Pulmonary artery endothelial cell (primary cell): ENCODE measurements around the gene LRRC32. TPM values are rescaled to one million over a fixed set of nuclear protein-coding genes. Genes with fewer than 3 reads are reported as not detected.
"Not testable (repeated sequence)": the region's sequence is repeated elsewhere in the genome, so short reads cannot be mapped to it uniquely, and the experiment has no call there.

Experiments used
- DNase-seq: peaks from one replicate; pipeline ENCODE4 v3.0.0-alpha.2; 2011; ENCODE audit warnings: low read depth, low spot score
- total RNA-seq: library from RNA; depleted of rRNA; stranded (reverse); fragments of >200 nt; gene quantifications from 2 replicates; pipeline ENCODE4 v1.2.3, GENCODE V29; 2014

The LRRC32 gene
- total RNA-seq, 1 donor from 2014 or later, result 16.1 TPM

DNA sequence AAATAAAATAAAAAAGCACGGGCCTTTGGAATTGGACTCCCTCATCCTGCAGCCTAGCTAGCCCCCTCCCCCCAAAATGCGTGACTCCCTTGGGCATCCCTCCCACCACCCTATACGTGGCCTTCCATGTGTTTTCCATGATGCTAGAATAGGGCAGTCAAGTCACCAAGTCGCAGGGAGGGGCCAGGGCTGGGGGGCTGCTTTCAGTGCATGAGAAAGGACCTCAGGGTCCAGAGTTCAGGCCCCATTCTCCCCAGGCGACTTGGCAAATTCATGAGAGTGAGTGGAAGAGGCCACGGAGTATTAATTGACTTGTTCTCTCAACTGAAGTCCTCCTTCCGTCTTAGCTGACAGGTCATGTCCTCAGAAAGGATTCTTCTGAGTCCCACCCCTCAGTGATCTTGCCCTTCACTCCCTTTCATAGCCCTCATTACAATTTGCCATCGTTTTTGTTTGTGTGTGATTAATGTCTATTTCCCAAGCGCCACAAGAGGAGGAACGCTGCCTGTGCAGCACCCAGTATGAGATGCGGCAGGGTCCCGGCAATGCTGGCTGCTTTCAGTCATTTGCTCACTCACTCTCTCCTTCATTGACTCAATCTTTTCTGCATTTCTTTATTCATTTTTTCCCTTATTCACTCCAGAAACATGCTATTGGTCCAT lies 17.4 kb downstream of the LRRC32 start:
- DNase-seq, result no peak

DNA sequence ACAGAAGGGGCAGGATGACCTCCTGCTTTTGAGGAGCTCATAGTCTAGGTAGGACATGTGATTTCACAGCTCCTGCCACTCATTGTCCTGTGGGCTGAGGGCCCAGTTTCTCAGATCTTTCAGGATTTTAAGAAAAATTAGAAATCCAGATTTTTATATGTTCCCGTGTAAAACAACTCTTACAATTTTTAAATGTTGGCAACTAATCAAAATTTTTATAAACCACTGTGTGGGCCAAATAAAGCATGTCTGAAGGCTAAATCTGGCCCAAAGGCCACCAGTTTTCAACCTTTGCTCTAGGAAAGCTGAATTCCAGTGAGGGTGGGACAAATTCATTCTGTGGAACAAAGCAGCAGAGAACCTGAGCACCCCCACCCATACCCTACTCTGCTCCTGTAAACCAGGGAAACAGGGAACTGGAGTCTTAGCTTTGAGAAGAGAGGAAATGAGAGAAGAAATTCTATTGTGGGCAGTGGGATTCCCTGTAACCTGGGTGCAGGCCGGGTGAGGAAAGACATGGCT lies 20.6 kb downstream of the LRRC32 start:
- no peak for DNase-seq

DNA sequence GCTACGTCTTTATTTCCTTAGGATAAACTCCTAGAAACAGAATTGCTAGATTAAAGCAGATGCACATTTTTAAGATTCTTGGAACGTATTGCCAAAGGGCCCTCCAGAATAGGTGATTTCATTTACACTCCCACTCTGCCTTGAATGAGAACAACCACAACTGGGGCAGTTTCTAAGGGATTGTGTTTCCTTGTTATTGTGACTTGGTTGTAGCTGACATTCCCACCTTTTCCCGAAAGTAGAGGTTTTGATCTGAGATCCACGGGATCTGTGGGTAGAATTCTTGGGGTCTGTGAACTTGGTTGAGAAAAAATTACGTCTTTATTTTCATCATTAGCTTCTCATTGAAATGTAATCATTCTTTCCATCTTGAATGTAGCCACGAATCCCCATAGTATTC lies 21.5 kb downstream of the LRRC32 start:
- DNase-seq, result no peak

DNA sequence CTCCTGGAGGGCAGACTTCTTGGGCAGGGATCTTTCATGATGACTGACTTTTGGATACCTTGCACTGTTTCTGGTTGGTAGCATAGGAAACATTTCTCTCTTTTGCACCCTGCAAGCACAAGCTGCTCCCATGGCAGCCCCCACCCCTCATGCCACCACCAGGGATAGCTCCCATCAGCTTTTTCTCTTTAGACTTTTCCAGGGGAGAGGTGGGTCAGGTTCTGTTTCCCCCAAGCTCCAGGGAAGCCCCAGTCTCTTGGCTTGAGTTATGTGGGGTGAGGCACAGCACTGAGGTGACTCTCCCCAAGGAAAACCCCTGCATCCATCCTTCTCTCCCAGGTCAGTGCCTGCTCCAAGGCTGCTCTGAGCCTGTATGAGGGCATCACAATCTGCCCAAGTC lies 22.5 kb downstream of the LRRC32 start:
- no peak for DNase-seq

DNA sequence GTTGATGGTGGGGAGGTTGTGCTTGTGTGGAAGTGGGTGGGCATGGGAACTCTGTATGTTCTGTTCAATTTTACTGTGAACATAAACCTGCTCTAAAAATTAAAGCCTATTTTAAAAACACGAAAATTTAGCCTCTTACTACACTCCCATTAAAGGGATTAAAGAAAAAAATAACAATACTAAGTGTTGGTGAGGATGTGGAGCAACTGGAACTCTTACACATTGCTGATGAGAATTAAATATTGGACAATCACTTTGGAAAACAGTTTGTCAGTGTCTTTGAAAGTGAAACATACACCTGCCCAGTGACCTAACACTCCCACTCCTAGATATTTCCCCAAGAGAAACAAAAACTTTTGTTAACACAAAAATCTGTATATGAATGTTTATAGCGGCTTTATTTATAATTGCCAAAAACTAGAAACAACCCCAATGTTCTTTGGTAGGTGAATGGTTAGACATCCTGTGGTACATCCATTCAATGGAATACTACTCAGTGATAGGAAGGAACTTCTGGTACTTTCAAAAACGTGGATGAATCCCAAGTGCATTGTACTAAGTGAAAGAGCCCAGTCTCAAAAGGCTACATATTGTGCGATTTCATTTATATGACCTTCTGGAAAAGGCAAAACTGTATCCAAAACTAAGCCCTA lies 23.5 kb downstream of the LRRC32 start:
- DNase-seq, result no peak

DNA sequence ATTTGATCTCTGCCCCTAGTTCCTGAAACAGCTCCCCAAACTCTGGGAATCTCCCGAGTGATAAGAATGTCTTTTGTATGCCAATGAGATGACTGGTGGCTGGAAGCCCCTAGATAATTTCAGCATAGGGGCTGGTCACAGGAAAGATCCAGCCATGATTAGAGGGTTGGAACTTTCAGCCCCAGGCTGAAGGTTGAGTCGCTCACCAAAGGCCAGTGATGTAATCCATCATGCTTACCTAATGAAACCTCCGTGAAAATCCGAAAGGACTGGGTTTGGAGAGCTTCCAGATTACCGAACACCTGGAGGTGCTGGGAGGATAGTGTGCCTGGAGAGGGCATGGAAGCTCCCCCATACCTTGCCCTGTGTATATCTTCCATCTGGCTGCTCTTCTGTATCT lies 26.0 kb downstream of the LRRC32 start:
- DNase-seq, result no peak

DNA sequence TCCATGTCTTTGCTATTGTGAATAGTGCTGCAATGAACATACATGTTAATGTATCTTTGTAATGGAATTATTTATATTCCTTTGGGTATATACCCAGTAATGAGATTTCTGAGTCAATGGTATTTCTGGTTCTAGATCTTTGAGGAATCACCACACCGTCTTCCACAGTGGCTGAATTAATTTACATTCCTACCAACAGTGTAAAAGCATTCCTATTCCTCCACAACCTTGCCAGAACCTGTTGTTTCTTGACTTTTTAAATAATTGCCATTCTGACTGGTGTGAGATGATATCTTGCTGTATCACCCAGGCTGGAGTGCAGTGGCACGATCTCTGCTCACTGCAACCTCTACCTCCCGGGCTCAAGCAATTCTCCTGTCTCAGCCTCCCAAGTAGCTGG lies 26.8 kb downstream of the LRRC32 start:
- not testable (repeated sequence) for DNase-seq

DNA sequence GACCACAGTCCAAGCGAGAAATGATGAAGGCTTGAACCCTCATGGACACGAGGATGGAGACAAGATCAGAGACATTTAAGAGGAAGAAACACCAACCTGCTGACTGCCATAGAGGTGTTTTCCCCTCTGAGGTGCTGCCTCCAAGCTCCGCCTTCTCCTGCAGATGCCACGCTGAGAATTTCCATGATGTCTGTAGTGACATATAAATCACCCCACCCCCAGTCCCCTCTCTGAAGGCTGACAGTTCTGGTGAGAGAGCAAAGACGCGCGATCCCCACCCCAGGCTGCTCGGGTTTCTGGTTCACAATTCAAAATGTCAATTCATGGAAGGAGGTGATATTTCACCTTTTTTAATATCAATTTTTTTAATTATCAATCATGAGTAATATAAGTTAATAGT lies 28.2 kb downstream of the LRRC32 start:
- DNase-seq, result no peak

DNA sequence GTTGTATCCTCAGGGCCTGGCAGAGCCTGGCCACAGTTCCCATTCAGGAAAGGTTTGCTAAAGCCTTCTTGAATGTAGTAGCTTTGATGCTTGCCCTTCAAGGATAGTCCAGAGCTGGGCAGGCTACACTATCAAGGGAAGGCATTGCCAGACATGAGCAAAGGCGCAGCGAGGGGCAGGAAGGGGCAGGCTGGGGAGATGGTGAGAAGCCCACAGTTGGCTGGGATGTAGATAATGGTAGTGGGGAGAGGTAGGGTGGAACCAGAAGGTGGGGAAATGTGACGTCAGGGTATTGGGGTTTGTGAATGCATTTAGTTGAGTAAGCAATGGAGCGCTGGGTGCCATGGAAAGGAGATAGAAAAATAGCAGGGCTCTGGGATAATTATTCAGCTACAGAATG lies 28.6 kb downstream of the LRRC32 start:
- no peak for DNase-seq

DNA sequence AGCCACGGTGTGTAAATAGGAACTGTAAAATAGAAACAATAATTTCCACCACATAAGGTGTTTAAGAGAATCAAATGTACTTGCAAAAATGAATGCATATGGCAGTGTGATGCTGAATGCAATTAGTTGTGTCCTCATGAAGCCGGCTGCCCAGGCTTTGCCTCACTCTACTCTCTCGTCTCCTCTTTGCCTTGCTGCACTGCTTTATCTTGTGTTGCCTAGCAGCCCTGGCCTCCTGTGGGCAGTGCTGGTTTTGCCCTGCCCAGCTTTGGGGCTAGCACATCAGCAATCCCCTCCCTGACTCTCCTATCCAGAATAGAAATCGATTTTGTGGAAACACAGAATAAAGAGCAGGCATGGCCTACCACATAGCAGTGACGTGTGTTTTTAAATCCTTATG lies 30.0 kb downstream of the LRRC32 start:
- DNase-seq, result no peak

DNA sequence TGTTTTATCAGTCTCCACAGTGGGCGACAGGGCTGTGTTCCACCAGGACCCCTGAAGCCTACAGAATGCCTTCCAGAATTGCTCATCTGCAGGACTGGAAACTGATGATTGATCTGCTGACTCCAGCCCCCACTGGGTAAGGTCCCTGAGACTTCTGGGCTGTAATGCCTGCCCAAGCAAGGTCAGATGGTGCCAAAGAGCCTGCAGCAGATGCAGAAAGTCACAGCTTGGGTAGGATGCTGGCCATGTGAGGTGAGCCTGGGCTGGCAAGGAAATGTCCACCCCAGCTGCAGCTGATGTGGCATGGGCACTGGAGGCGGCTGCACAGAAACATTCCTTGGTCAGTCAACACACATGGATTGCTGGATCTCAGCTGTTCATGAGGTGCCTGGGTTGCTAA lies 30.9 kb downstream of the LRRC32 start:
- DNase-seq, result no peak

DNA sequence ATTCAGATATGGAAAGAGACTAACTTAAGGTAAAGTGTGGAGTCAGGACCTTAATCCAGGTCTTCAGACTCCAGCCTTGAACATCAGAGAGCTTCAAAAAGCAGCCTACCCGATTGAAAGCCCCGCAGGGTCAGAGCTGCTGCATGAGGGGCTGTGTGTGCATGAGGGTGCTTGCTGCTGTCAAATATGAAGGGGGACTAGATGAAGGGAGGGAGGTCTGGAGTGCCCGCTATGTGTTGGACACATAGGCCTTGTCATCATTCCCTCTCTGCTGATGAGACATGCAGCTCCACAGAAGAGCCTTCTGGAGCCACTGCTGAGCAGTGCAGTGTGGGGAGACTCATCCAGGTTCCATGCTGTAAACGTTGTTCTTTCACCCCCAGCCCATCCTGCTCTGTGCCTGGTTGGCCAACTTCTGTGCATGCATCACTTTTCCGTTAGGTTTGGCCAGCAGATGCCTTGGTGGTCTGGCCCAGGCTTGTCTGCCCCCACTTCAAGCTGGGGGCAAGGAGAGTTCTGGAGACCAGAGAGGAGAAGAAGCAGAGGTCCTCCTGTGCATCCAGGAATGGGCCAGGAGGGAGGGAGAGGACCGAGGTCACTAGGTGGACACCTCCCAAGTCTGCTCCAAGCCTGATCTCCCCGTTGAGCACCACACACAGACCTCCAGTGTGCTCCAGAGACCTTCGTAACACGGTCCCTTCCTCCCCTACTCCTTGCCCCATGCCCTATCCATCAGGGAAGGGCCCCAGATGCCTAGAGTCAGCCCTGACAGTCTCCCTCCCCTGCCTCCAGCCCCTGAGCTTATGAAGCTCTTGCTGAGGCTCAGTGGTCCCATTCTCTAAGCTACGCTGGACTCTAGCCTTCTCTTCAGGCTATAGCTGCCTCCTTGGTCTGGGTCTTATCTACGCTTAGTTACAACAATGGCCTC lies 32.0 kb downstream of the LRRC32 start:
- no peak for DNase-seq

DNA sequence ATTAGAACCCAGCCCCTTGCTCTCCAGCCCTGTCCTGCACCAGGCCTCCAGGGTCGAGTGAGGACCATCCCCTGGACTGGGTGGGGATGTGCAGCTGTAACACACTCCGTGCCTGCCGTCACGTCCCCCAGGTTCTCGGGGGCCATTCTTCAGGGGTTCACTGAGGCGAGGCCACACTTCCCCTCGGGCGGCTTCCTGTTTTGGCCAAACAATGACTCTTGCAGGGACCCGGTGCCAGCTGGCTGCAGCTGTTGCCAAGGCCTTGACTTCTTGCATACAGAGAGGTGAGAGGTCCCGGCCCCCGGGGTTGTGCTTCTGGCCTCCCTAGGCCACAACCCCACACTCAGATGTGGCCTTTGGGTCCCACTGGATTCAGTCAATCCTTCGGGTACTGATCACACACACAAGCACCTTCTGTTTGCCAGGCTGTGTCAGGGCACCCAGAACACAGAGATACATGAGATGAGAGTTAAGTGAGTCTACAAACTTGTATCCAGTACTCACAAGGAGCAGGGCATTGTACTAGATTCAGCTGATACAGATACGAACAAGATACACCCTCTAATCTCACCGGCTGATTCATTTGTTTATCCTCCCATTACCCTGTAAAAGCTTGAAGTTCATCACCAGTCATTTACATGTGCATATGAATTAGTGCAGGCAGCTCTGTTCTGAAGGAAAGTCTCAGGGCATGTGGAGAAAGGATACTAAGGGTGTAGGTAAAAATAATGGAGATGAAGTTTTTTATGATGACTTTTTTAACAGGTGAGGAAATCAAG lies 32.9 kb downstream of the LRRC32 start:
- no peak for DNase-seq

DNA sequence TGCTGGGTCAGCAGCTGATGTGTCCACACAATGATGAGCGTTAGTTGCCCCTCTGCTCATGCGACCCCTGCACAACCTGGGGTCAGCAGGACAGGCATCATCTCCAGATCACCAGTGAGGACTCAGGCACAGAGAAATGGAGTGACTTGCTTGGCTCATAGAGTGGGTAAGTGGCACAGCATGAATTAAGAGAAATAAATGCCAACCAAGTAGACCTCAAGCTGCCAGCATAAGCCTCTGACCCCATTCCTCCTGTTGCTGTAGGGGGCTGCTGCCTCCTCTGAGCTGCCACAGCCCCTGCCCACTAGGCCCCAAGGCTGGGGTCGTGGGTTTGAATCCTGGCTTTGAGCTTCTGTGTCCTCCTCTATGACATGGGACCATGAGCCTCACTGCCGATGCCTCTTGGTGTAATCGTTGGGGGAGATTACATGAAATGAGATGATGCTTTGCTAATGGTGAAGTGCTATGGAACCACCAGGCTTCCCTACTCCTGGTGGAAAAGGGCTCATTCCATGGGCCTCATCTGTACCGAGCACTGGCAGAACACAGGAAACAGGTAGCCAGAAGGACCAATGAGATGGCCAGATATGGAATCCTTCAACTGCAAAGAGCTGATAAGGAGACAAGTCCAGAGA lies 33.6 kb downstream of the LRRC32 start:
- DNase-seq, result no peak

DNA sequence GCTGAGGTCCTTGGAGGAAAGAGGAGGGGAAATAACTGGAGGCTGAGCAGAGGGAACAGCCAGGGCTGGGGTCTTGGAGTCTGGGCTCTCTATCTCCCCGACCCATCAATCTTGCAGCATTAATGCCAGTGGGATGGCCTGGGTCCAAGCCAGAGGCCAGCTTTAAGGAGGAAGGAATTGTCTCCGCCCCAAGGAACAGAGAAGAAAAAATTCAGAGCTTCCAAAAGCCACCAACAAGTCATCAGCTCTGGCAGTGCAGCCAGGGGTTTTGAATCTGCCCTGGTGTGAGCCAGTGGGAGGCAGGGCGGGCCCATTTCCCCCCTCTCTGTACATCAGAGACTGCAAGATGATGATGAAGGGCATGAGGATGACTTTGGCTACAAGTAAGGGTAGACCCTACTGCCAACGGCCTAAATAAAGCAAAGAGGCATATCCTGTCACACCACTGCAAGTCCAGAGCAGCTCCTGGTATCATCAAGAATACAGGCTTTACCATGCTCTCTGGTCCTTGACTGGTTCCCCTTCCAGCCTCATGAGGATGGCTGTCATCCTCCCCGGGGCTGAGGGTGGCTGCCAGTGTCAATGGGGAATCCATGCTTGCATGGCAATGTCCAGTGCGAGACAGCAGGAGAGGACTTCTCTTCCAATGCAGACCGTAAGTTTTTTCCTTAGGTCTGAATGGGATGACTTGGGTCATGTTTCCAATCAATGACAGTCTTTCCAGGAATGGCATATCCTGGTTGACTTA lies 34.4 kb downstream of the LRRC32 start:
- DNase-seq, result no peak

DNA sequence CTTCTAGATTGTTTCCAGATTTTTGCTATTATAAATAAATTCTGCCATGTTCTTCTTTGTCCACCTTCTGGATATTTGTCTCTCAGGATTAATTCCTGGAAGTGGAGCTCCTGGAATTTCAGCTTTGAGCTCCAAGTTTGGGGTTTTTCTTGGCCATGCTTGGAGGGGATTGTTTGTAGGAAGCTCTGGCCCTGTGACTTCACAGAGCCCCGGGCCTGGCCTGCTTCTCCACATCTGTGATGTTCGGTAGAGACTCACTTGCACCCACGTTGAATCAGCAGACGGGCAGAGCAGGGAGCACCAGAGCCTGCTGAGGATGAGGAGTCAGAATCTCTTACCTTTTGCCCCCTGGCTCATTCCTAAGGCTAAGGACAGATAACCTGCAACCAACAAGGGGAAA lies 35.7 kb downstream of the LRRC32 start:
- no peak for DNase-seq

DNA sequence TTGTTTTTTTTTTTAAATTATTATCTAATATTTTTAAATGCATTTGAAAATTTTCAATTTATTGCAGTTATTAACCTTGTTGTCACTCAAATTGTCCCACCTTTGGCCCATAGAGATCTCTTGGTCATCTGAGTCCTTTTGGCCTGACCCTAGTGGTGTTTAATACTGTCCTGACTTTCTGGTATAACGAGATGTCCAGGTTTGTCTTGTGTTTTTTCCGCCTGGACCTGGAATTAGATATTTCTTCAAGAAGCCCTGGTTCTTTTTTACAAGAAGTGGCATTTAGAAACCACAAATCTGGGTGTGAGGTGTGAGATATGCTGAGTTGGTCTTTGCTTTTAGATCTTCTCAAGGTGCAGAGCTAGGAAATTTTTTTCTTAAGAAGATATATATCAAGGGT lies 38.1 kb downstream of the LRRC32 start:
- no peak for DNase-seq

DNA sequence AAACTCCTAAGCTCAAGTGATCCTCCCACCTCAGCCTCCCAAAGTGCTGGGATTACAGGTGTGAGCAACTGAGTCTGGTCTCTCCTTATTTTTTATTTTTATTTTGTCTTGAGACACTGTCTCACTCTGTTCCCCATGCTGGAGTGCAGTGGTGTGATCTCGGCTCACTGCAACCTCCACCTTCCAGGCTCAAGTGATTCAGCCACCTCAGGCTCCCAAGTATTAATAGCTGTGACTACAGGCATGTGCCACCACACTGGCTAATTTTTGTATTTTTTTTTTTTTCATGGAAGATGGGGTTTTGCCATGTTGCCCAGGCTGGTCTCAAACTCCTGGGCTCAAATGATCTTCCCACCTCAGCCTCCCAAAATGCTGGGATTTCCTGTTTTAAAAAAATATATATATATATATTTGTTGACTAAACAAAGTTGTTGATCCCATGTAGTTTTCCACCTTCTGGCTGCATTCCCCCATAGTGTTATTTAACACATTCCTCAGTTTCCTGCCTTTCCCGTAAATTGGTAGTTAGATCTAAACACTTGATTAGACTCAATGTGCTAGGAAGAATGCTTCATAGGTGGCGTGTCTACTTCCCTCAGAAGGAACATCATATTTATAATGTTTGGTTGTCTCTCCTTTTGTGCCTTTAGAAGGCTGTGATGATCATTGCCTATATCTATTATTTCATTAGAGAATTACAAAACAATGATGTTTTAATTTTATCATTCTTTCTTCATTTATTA lies 38.8 kb downstream of the LRRC32 start:
- peak; percentile 53 for DNase-seq

DNA sequence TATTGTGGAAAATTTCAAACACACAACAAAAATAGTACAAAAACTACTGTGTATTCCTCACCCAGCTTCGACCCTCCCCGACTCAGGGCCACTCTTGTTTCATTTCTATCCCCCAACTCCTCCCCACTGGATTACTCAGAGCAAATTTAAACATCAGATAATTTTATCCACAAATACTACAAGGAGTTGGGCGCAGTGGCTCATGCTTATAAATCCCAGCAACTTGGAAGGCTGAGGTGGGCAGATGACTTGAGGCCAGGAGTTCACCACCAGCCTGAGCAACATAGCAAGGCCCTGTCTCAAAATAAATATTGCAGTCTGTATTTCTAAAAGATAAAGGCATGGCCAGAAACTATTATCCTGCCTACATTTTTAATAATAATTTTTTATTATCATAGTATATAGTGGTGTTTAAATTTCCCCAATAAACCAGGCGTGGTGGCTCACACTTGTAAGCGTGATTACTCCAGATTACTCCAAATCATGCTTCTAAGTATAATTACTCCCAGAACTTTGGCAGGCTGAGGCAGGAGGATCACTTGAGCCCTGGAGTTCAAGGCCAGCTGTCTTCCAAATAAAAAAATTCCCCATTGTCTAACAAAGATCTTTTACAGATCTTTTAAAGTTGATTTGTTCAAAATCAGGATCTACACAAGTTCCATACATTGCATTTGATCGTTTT lies 39.8 kb downstream of the LRRC32 start:
- no peak for DNase-seq
